Psoas muscle (tissue), 8 donors: ENCODE data around the gene HPCAL1. TPM values are rescaled to one million over a fixed set of nuclear protein-coding genes. Genes with fewer than 3 reads are reported as not detected.

Source experiments
- ATAC-seq, 4 donors: fragments of 200-7000 bp; cut with Tn5 transposase; one replicate each; pipeline ENCODE4 v1.9.1; 2020; ENCODE audit warnings: moderate library complexity in 3 of 4, mild to moderate bottlenecking in 2 of 4
- DNase-seq, 2 donors: peaks; one replicate each; pipeline ENCODE4 v3.0.0-alpha.2; 2020
- H3K27ac ChIP-seq: fragments of 200-600 bp; one replicate; pipeline ENCODE4 v1.8.0; 2022
- H3K27me3 ChIP-seq, 3 donors: fragments of 200-600 bp in 1 of 3; one replicate each; pipeline versions ENCODE4 v1.6.1 to v1.8.0; 2013 to 2022; ENCODE audit warnings: low read length in 2 of 3, mild to moderate bottlenecking in 2 of 3, moderate library complexity in 1 of 3; ENCODE audit not compliant: insufficient read depth in 3 of 3
- H3K36me3 ChIP-seq, 2 donors: fragments of 200-600 bp in 1 of 2; one replicate each; pipeline versions ENCODE4 v1.6.1 to v1.8.0; 2013 to 2022; ENCODE audit warnings: low read depth in 1 of 2, mild to moderate bottlenecking in 1 of 2, moderate library complexity in 1 of 2; ENCODE audit not compliant: insufficient read depth in 1 of 2
- H3K4me1 ChIP-seq: fragments of 200-600 bp; one replicate; pipeline ENCODE4 v1.8.0; 2022
- H3K4me3 ChIP-seq: fragments of 200-600 bp; one replicate; pipeline ENCODE4 v1.8.0; 2022; ENCODE audit warnings: mild to moderate bottlenecking
- H3K9me3 ChIP-seq: fragments of 200-600 bp; one replicate; pipeline ENCODE4 v1.8.0; 2022
- WGBS, 3 donors: extraction: QIAGEN DNeasy Blood & Tissue Kit; methylation state at CpG; one replicate each; pipeline versions ENCODE4 v1.1.6 to v1.1.7; 2013; 5-methylcytosine and 5-hydroxymethylcytosine counted together
- intact Hi-C, 2 donors: fragments of 100-400 bp; cut with DNase I; formaldehyde crosslinking; loops; one replicate each; pipeline versions ENCODE4 v1.11.0 to v1.14.2; 2022
- polyA plus RNA-seq, 3 donors: library from polyadenylated mRNA; stranded (reverse); fragments of 200-250 nt; gene quantifications; one replicate each; pipeline ENCODE4 v1.2.3, GENCODE V29; 2013
- total RNA-seq, 4 donors: library from RNA; stranded (reverse); fragmentation: NEBNext Ultra II Directional in 2 of 4; extraction: Animal tissue kit (Norgen Biotek cat#: 25700) in 2 of 4; gene quantifications; one replicate each; pipeline versions ENCODE4 v1.2.1 to v1.2.4, GENCODE V29; 2021 to 2023
- TF ChIP-seq, protein P1 (sequence below): fragments of 200-600 bp; IDR thresholded peaks from one replicate; pipeline ENCODE4 v1.8.0; 2022; ENCODE audit warnings: antibody characterized with exemption
- donor health status: healthy with polysubstance abuse.
- donor health status: DM: no; HTN: no; CAD: no; lungs with moderate emphysema.
- donor health status: Bipolar disorder and iron deficiency.
- donor health status: healthy.
- donor health status: DM: yes; HTN: yes; CAD: no.
- donor health status: DM: no; HTN: no; CAD: no.
- donor health status: DM: no; HTN: no; CAD: no.
- donor health status: DM: yes; HTN: yes; CAD: no.

HPCAL1 gene
- total and polyA plus RNA-seq, 7 donors: 16.1 to 182 (median 33.4) TPM

DNA sequence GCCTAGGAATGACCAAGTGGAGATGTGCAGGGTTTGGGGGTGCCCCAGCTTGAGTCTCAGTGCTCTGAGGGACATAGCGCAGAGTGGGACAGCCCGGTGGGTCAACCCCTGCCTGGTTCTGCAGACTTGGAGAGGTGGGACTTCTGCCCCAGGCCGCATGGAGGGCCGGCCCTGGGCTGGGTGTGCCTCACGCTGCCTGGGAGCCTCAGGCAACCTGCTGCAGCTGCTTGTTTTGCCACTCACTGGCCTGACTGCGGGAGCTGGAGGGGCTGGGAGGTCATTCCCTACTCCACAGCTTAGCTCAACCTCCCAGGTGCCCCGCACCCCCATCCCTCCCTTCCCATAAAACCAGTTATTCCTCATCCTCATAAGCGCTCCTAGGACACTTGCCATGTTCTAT lies 112.3 kb downstream of the HPCAL1 start:
- Histone ChIP-seq H3K4me1 (no peaks in the 10 kb centered on the region), H3K4me3 (no peak overlapping the region), H3K36me3 (peaks cover 0 to 3% of the 10 kb centered on the region in 2 donors), H3K27ac (no peak overlapping the region), H3K27me3 (no peaks in the 10 kb centered on the region), H3K9me3 (no peaks in the 10 kb centered on the region)
- TF ChIP-seq, protein P1, sequence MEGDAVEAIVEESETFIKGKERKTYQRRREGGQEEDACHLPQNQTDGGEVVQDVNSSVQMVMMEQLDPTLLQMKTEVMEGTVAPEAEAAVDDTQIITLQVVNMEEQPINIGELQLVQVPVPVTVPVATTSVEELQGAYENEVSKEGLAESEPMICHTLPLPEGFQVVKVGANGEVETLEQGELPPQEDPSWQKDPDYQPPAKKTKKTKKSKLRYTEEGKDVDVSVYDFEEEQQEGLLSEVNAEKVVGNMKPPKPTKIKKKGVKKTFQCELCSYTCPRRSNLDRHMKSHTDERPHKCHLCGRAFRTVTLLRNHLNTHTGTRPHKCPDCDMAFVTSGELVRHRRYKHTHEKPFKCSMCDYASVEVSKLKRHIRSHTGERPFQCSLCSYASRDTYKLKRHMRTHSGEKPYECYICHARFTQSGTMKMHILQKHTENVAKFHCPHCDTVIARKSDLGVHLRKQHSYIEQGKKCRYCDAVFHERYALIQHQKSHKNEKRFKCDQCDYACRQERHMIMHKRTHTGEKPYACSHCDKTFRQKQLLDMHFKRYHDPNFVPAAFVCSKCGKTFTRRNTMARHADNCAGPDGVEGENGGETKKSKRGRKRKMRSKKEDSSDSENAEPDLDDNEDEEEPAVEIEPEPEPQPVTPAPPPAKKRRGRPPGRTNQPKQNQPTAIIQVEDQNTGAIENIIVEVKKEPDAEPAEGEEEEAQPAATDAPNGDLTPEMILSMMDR: no peak
- DNase-seq (no peak), ATAC-seq (no peak)
- 63 to 83% (median 74%) methylated on average over 7 to 8 of the region's 8 CpGs for WGBS, 3 donors
- intact Hi-C loops: no loop called here

DNA sequence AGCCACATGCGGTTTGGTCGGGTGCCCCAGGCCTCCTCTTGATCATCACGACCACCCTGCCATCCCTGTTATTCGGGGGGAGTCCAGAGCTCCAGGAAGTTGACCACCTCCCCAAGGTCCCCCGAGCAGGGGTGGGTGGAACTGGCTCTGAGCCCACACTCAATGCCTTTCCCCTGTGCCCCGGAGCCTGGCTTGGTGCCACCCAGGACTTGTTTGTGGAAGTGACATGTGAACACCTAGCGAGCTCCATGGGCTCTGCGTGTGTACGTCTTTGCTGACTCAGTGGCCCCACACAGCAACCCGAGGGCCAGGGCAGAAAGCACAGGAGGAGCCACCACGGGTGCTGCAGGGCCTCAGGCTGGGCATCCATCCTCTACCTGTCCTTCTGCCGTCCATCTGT lies 112.9 kb downstream of the HPCAL1 start:
- DNase-seq: no peak
- Histone ChIP-seq H3K27me3 (no peaks in the 10 kb centered on the region), H3K36me3 (peaks cover 0 to 4% of the 10 kb centered on the region in 2 donors), H3K4me1 (no peaks in the 10 kb centered on the region), H3K27ac (no peak overlapping the region), H3K9me3 (no peaks in the 10 kb centered on the region), H3K4me3 (no peak overlapping the region)
- TF ChIP-seq, protein P1: no peak
- WGBS, 3 donors: 76 to 80% (median 76%) methylated on average over 12 of the region's 12 CpGs
- intact Hi-C loops: no loop called here
- ATAC-seq: no peak

DNA sequence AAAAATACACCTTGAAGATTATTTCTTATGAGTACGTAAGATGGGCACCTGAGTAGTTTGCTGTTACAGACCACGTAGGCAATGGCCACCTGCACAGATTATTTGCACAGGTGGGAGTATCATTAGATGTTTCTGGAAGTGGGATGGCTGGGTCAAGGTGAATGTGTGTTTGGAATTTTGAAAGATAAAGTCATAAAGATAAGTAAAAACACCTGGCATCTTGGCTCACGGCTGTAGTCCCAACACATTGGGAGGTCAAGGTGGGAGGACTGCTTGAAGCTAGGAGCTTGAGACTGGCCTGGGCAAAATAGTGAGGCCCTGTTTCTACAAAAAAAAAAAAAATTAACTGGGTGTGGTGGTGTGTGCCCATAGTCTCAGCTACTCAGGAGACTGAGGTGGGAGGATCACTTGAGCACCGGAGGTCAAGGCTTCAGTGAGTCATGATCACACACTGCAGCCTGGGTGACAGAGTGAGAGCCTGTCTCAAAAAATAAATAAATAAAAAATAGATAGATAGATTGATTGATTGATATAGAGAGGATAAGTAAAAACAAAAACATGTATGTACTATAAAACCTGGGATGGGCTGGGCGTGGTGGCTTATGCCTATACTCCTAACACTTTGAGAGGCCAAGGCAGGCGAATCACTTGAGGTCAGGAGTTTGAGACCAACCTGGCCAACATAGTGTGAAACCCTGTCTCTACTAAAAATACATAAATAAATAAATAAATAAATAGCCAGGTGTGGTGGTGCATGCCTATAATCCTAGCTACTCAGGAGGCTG lies 115.0 kb downstream of the HPCAL1 start:
- intact Hi-C loops: no loop called here
- TF ChIP-seq, protein P1: no peak

DNA sequence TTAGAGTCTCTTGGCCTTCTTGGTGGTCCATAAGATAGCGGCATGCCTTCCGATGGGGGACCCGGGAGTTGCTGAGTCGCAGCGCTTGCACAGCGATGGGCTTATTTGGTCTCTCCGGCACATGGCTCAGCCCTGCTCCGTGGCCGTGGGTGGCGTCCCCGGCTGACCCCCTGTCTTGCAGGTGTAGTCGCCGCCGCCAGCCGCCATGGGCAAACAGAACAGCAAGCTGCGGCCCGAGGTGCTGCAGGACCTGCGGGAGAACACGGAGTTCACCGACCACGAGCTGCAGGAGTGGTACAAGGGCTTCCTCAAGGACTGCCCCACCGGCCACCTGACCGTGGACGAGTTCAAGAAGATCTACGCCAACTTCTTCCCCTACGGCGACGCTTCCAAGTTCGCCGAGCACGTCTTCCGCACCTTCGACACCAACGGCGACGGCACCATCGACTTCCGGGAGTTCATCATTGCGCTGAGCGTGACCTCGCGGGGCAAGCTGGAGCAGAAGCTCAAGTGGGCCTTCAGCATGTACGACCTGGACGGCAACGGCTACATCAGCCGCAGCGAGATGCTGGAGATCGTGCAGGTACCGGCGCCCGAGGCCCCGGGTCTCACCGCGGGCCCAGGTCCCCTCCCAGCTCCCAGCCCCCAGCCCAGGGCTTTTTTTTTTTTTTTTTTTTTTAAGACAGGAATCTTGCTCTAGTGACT lies 117.0 kb downstream of the HPCAL1 start:
- H3K36me3 ChIP-seq: peaks cover 0 to 8% of the 10 kb centered on the region in 2 donors
- ATAC-seq (no peak), DNase-seq (no peak)
- H3K4me1 ChIP-seq: no peaks in the 10 kb centered on the region
- H3K9me3 ChIP-seq: no peaks in the 10 kb centered on the region
- H3K27me3 ChIP-seq: peaks cover 0 to 2% (median 0%) of the 10 kb centered on the region in 3 donors
- intact Hi-C loops: no loop called here
- H3K4me3 ChIP-seq: no peak overlapping the region
- no peak overlapping the region for H3K27ac ChIP-seq
- WGBS, 3 donors: 94 to 96% (median 95%) methylated on average over 54 of the region's 54 CpGs
- TF ChIP-seq, protein P1: no peak

More for the DNA sequence above, 115.0 kb downstream of the HPCAL1 start:
- H3K27me3 ChIP-seq: peaks cover 0 to 2% (median 0%) of the 10 kb centered on the region in 3 donors
- H3K9me3 ChIP-seq: no peaks in the 10 kb centered on the region
- no peak overlapping the region for H3K27ac ChIP-seq
- DNase-seq (no peak), ATAC-seq (no peak)
- peaks cover 0 to 4% of the 10 kb centered on the region in 2 donors for H3K36me3 ChIP-seq
- H3K4me3 ChIP-seq: no peak overlapping the region
- 96 to 99% (median 96%) methylated on average over 5 to 6 of the region's 6 CpGs for WGBS, 3 donors
- H3K4me1 ChIP-seq: no peaks in the 10 kb centered on the region
